Smooth muscle cell (in vitro differentiated cells): ENCODE data around the gene EDN1. TPM values are rescaled to one million over a fixed set of nuclear protein-coding genes. Genes with fewer than 3 reads are reported as not detected.

Source experiments
- DNase-seq: peaks from one replicate; lab custom pipeline; 2025; ENCODE audit not compliant: unreplicated experiment; lab: John Stamatoyannopoulos, UW
- H2AFZ ChIP-seq: fragments of 200-600 bp; sonication (generic); 2 replicates; pipeline ENCODE4 v1.6.0; 2016; ENCODE audit warnings: antibody characterized with exemption, low read depth, mild to moderate bottlenecking
- H3F3A ChIP-seq: fragments of 200-600 bp; sonication (generic); 2 replicates; pipeline ENCODE4 v1.6.0; 2017; ENCODE audit warnings: antibody characterized with exemption, low read depth
- H3K27ac ChIP-seq: fragments of 200-600 bp; sonication (generic); 2 replicates; pipeline ENCODE4 v1.5.1; 2016; ENCODE audit warnings: low read depth, mild to moderate bottlenecking
- H3K27me3 ChIP-seq: fragments of 200-600 bp; sonication (generic); 2 replicates; pipeline ENCODE4 v1.6.1; 2016; ENCODE audit warnings: low read depth, mild to moderate bottlenecking
- H3K36me3 ChIP-seq: fragments of 200-600 bp; sonication (generic); 2 replicates; pipeline ENCODE4 v1.5.1; 2016; ENCODE audit warnings: low read depth
- H3K4me1 ChIP-seq: fragments of 200-600 bp; sonication (generic); 2 replicates; pipeline ENCODE4 v1.5.1; 2016; ENCODE audit warnings: low read depth
- H3K4me2 ChIP-seq: fragments of 200-600 bp; sonication (generic); 2 replicates; pipeline ENCODE4 v1.6.0; 2016; ENCODE audit warnings: mild to moderate bottlenecking
- H3K4me3 ChIP-seq: fragments of 200-600 bp; sonication (generic); 2 replicates; pipeline ENCODE4 v1.5.1; 2016; ENCODE audit warnings: mild to moderate bottlenecking
- H3K79me2 ChIP-seq: fragments of 200-600 bp; sonication (generic); 2 replicates; pipeline ENCODE4 v1.6.0; 2016; ENCODE audit warnings: low read depth, mild to moderate bottlenecking
- H3K9ac ChIP-seq: fragments of 200-600 bp; sonication (generic); 2 replicates; pipeline ENCODE4 v1.6.0; 2016; ENCODE audit warnings: low read depth
- H3K9me3 ChIP-seq: fragments of 200-600 bp; sonication (generic); replicated peaks from 2 replicates; pipeline ENCODE4 v1.5.1; 2016; ENCODE audit warnings: low read depth
- H4K20me1 ChIP-seq: fragments of 200-600 bp; sonication (generic); 2 replicates; pipeline ENCODE4 v1.6.0; 2016; ENCODE audit warnings: low read depth
- WGBS: methylation state at CpG from one replicate; pipeline ENCODE4 v1.1.7; 2016; ENCODE audit warnings: low lambda C conversion rate; 5-methylcytosine and 5-hydroxymethylcytosine counted together
- polyA plus RNA-seq: library from polyadenylated mRNA; unstranded; fragments of >200 nt; fragmentation: Nextera tagmentation; extraction: Ambion mirVana; gene quantifications from 2 replicates; pipeline ENCODE4 v1.2.1, GENCODE V29; 2016
- total RNA-seq: library from RNA; depleted of rRNA; stranded (reverse); fragments of >200 nt; gene quantifications from 2 replicates; pipeline ENCODE4 v1.2.3, GENCODE V29; 2014
- TF ChIP-seq, protein P1 (sequence below): fragments of 200-600 bp; sonication (generic); IDR thresholded peaks from 2 replicates; pipeline ENCODE4 v1.5.1; 2017; ENCODE audit warnings: borderline replicate concordance, mild to moderate bottlenecking, antibody characterized with exemption; ENCODE audit not compliant: insufficient read depth, poor library complexity, severe bottlenecking

EDN1 gene
- total and polyA plus RNA-seq, 2 experiments from 2014 or later = 8.2 to 20.0 TPM

DNA sequence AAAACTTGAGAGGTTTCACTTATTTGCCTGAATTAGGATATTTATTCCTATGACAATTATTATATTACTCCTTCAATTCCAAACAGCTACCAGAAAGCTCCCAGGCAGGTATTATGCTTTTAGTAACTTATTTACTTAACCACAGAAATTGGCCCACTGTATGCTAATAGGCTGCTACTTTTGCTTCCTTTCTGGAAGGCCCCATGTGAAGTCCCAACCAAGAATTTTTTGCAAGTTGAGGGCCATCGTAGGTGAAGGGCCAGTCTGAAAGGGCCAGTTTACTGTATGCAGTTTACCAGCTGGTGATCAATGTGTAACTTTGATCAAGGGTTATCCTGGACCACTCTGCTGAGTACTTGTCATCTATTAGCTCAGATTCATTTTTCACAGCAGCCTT, 45.0 kb downstream of the EDN1 start:
- DNase-seq = no peak
- Histone ChIP-seq H3K9ac (no peak overlapping the region), H3K4me3 (no peak overlapping the region), H3K79me2 (no peaks in the 10 kb centered on the region), H3K4me1 (peaks cover 11% of the 10 kb centered on the region), H3K4me2 (no peak overlapping the region), H2AFZ (no peak overlapping the region), H3K27ac (no peak overlapping the region), H4K20me1 (no peaks in the 10 kb centered on the region), H3K27me3 (no peaks in the 10 kb centered on the region), H3K36me3 (no peaks in the 10 kb centered on the region), H3F3A (peaks cover 7% of the 10 kb centered on the region), H3K9me3 (no peaks in the 10 kb centered on the region)
- 91% methylated on average over 1 of the region's 1 CpG for WGBS
- TF ChIP-seq, protein P1, sequence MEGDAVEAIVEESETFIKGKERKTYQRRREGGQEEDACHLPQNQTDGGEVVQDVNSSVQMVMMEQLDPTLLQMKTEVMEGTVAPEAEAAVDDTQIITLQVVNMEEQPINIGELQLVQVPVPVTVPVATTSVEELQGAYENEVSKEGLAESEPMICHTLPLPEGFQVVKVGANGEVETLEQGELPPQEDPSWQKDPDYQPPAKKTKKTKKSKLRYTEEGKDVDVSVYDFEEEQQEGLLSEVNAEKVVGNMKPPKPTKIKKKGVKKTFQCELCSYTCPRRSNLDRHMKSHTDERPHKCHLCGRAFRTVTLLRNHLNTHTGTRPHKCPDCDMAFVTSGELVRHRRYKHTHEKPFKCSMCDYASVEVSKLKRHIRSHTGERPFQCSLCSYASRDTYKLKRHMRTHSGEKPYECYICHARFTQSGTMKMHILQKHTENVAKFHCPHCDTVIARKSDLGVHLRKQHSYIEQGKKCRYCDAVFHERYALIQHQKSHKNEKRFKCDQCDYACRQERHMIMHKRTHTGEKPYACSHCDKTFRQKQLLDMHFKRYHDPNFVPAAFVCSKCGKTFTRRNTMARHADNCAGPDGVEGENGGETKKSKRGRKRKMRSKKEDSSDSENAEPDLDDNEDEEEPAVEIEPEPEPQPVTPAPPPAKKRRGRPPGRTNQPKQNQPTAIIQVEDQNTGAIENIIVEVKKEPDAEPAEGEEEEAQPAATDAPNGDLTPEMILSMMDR = no peak

DNA sequence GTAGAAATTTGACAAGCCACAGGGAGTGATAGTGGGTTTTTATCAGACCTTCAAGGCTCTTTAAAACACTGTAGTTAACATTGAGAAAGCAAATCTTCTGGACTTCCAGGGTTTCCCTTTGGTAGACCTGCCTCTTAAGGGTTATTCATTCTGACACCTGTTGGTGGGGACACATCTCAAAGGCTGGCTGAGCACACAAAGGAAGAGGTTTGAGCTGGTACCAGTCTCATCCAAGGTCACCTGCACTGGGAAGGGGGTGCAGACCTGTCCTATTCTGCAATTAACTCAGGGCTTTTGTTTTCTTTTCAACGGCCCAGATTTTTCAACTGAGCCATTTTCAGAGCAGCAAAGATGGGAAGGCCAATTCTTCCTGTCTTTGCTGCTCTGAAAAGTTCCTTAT, 45.6 kb downstream of the EDN1 start:
- Histone ChIP-seq H3K4me2 (peak overlapping the region; percentile 33), H2AFZ (no peak overlapping the region), H4K20me1 (no peaks in the 10 kb centered on the region), H3K27ac (peak overlapping the region; percentile 6), H3K9me3 (no peaks in the 10 kb centered on the region), H3K9ac (peak overlapping the region; percentile 5), H3K79me2 (no peaks in the 10 kb centered on the region), H3K27me3 (no peaks in the 10 kb centered on the region), H3K36me3 (no peaks in the 10 kb centered on the region), H3K4me1 (peaks cover 11% of the 10 kb centered on the region), H3K4me3 (no peak overlapping the region), H3F3A (peaks cover 4% of the 10 kb centered on the region)
- 76% methylated on average over 1 of the region's 1 CpG for WGBS
- no peak for DNase-seq
- TF ChIP-seq, protein P1 = no peak

DNA sequence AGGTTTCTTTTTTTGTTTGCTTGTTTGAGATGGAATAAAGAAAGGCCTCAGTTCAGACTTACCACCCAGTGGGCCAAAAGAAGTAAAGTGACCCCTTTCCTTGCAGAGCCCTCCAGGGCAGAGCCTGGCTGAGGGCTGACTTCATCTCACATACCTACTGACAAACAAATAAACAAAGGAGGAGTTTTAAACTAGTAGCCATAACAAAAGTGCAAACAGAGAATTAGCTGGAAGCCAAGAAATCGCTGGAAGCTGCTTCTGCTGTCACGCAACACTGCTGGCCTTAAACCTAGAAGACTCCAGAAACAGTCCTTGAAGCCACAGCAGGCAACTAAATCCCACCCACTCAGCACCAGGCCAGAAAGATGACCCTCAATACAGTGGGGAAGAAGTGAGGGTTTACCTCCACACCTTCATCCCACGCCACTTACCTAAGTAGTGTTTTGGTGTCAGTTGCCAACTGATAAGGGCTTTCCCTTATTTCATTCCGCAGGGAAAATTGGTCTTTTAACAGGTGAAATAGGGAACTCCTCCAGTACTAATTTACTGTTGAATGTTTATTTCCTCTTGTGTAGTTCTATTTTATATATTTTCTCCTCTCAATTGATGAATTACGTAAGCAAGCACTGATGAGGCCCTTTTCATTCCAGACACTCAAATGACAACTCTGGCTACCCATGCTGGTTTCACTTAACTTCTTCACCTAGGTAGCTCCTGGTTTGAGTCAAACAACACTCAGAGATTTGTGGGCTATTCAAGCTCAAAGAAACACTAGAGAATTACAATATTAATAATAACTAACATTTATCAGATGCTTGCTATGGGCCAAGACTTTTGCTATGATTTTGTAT, 46.2 kb downstream of the EDN1 start:
- H3F3A ChIP-seq = peaks cover 4% of the 10 kb centered on the region
- H3K4me1 ChIP-seq = peaks cover 11% of the 10 kb centered on the region
- no peaks in the 10 kb centered on the region for H3K27me3 ChIP-seq
- H2AFZ ChIP-seq = no peak overlapping the region
- H3K36me3 ChIP-seq = no peaks in the 10 kb centered on the region
- H3K4me3 ChIP-seq = no peak overlapping the region
- TF ChIP-seq, protein P1 = no peak
- peak overlapping the region; percentile 33 for H3K4me2 ChIP-seq
- WGBS = 60% methylated on average over 5 of the region's 5 CpGs
- H3K9me3 ChIP-seq = no peaks in the 10 kb centered on the region
- DNase-seq = no peak
- peak overlapping the region; percentile 6 for H3K27ac ChIP-seq
- H3K79me2 ChIP-seq = no peaks in the 10 kb centered on the region
- H3K9ac ChIP-seq = peak overlapping the region; percentile 48
- H4K20me1 ChIP-seq = no peaks in the 10 kb centered on the region

DNA sequence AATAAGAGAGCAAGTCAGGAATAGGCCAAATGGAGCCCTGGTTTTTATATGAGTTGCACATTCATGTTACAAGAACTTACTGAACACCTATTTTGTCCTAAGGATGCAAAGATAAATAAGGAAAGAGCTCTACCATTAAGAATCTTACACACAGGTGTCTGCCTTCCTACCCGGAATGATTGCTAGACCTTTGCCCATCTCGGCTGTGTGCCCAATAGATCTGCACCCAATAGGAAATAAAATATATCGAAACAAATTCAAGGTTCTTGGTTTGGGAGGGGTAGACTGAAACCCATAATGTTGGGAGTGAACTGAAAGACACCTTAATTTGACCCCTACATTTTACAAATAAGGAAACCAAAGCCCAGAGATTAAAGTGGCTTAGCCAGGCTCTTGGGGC, 48.9 kb downstream of the EDN1 start:
- no peak for DNase-seq
- no peaks in the 10 kb centered on the region for H3K36me3 ChIP-seq
- WGBS = 97% methylated on average over 3 of the region's 3 CpGs
- no peak overlapping the region for H3K27ac ChIP-seq
- H4K20me1 ChIP-seq = no peaks in the 10 kb centered on the region
- H3K9me3 ChIP-seq = no peaks in the 10 kb centered on the region
- peaks cover 29% of the 10 kb centered on the region for H3K4me1 ChIP-seq
- TF ChIP-seq, protein P1 = no peak
- no peak overlapping the region for H3K4me2 ChIP-seq
- H3K79me2 ChIP-seq = no peaks in the 10 kb centered on the region
- no peak overlapping the region for H2AFZ ChIP-seq
- H3K27me3 ChIP-seq = no peaks in the 10 kb centered on the region
- no peaks in the 10 kb centered on the region for H3F3A ChIP-seq
- no peak overlapping the region for H3K9ac ChIP-seq
- no peak overlapping the region for H3K4me3 ChIP-seq
